Aorta (tissue), 5 donors: ENCODE measurements around the gene RASSF5. TPM values are rescaled to one million over a fixed set of nuclear protein-coding genes. Genes with fewer than 3 reads are reported as not detected.

ENCODE experiments used
- ATAC-seq: fragments of 200-7000 bp; cut with Tn5 transposase; one replicate; pipeline ENCODE4 v1.9.1; 2022; ENCODE audit warnings: moderate library complexity; ENCODE audit not compliant: low FRiP score
- DNase-seq, 2 donors: peaks; one replicate each; pipeline ENCODE4 v3.0.0-alpha.2; 2020
- H3K27ac ChIP-seq, 2 donors: one replicate each; pipeline ENCODE4 v1.5.1; 2013; ENCODE audit warnings: low read length in 2 of 2, mild to moderate bottlenecking in 2 of 2, moderate library complexity in 2 of 2, control low read depth in 1 of 2, inconsistent platforms in 1 of 2, low read depth in 1 of 2
- H3K27me3 ChIP-seq, 2 donors: one replicate each; pipeline ENCODE4 v1.6.1; 2013; ENCODE audit warnings: control low read depth in 1 of 2, low read length in 1 of 2, mild to moderate bottlenecking in 1 of 2, moderate library complexity in 1 of 2; ENCODE audit not compliant: insufficient read depth in 2 of 2, control insufficient read depth in 1 of 2
- H3K36me3 ChIP-seq, 2 donors: one replicate each; pipeline ENCODE4 v1.6.1; 2013; ENCODE audit warnings: control low read depth in 1 of 2, low read length in 1 of 2, mild to moderate bottlenecking in 1 of 2; ENCODE audit not compliant: insufficient read depth in 2 of 2, control insufficient read depth in 1 of 2
- H3K4me1 ChIP-seq, 2 donors: one replicate each; pipeline ENCODE4 v1.6.1; 2013; ENCODE audit warnings: low read length in 2 of 2, control low read depth in 1 of 2, mild to moderate bottlenecking in 1 of 2, moderate library complexity in 1 of 2; ENCODE audit not compliant: insufficient read depth in 2 of 2, control insufficient read depth in 1 of 2
- H3K4me3 ChIP-seq, 2 donors: one replicate each; pipeline ENCODE4 v1.5.1; 2013; ENCODE audit warnings: low read length in 2 of 2, control low read depth in 1 of 2, mild to moderate bottlenecking in 1 of 2
- H3K9me3 ChIP-seq: one replicate; pipeline ENCODE4 v1.6.1; 2013; ENCODE audit warnings: mild to moderate bottlenecking, low read length; ENCODE audit not compliant: control insufficient read depth
- WGBS, 2 donors: extraction: QIAGEN DNeasy Blood & Tissue Kit; methylation state at CpG; one replicate each; pipeline ENCODE4 v1.1.7; 2013; 5-methylcytosine and 5-hydroxymethylcytosine counted together
- intact Hi-C, 2 donors: fragments of 100-400 bp; cut with DNase I; formaldehyde crosslinking; loops; one replicate each; pipeline versions ENCODE4 v1.14.2 to v1.15.0; 2022
- polyA plus RNA-seq, 2 donors: library from polyadenylated mRNA; stranded (reverse); fragments of 200-250 nt; gene quantifications; one replicate each; pipeline ENCODE4 v1.2.3, GENCODE V29; 2013
- total RNA-seq, 2 donors: library from RNA; stranded (reverse); fragmentation: NEBNext Ultra II Directional; extraction: Animal tissue kit (Norgen Biotek cat#: 25700); gene quantifications; one replicate each; pipeline ENCODE4 v1.2.1, GENCODE V29; 2021
- donor health status: healthy with polysubstance abuse.
- donor health status: Bipolar disorder and iron deficiency.
- donor health status: DM: no; HTN: no; CAD: no.
- donor health status: DM: no; HTN: no; CAD: no.
- donor health status: DM: yes; HTN: yes; CAD: no.

Gene RASSF5
- total and polyA plus RNA-seq, 4 donors = 2.1 to 18.2 (median 9.9) TPM

DNA sequence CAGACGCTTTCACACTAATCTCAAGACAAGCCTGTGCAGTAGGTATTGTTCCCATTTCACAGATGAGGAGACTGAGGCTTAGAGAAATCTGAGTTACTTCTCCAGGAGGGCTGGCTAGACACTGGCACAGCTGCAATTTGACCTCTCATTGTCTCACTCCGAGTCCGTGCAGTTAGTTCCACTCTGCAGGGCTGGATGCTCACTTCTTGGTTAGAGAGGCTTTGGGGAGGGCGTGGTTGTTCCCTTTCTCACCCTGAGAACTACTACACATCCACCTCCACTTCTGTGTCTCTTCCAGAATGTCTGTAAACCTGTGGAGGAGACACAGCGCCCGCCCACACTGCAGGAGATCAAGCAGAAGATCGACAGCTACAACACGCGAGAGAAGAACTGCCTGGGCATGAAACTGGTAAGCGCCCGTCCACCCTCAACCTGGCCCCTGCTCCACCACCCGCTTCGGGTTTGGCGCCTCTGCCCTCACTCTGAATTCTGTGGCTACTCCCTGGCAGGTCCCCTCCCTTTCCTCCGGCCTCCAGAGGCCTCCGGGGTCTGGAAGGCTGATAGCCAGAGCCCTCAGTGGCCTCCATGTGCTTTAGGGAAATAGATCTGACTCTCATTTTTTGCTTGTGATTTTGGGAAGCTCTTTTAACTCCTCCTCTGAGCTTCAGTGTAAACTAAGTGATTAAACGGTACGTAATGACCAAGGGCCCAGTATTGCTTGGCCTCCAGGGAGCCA lies 75.8 kb downstream of the RASSF5 start:
- H3K36me3 ChIP-seq = peaks cover 5% of the 10 kb centered on the region in 2 donors
- no peaks in the 10 kb centered on the region for H3K4me1 ChIP-seq
- 65 to 66% methylated on average over 18 of the region's 18 CpGs for WGBS, 2 donors
- intact Hi-C loops = loop anchor here (1.0 to 5.0 kb wide), 4 partner anchors 36 to 93 kb away; no protein-coding TSS in a partner anchor
- H3K4me3 ChIP-seq = no peak overlapping the region
- ATAC-seq (no peak), DNase-seq (no peak)
- H3K27ac ChIP-seq = no peak overlapping the region
- no peaks in the 10 kb centered on the region for H3K27me3 ChIP-seq
- no peaks in the 10 kb centered on the region for H3K9me3 ChIP-seq

DNA sequence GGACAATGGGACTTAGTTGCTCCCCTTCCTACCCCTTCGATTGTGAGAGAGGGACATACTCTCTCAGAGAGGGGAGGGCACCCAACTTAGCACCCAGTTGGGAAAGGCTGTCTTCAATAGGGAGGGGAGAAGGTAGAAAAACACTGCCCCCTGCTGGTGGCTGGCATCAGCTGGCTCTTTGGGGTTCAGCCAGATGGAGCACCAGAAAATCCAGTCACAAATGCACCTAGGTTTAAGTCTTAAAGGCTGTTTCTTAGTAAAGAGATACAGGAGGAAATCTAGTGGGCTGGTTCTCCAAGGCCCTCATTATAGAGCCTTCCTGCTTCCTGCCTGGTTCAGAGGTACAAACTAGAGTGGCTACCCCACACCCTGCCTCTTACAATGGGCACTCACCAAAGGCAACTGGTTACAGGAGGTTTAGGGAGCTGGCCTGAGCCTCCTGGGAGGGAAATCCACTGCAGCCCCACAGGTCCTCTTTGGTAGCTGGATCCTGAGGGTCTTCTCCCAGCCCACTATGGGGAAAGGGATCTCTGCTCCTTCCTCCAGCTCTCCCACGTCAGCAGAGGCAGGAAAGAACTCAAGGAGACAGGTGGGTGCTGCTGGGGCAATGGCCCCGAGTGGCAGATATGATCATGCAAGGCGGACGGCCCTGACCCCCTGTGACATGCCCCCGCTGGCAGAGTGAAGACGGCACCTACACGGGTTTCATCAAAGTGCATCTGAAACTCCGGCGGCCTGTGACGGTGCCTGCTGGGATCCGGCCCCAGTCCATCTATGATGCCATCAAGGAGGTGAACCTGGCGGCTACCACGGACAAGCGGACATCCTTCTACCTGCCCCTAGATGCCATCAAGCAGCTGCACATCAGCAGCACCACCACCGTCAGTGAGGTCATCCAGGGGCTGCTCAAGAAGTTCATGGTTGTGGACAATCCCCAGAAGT lies 76.6 kb downstream of the RASSF5 start:
- Histone ChIP-seq H3K4me1 (no peaks in the 10 kb centered on the region), H3K4me3 (no peak overlapping the region), H3K27ac (no peak overlapping the region), H3K36me3 (peaks cover 5% of the 10 kb centered on the region in 2 donors), H3K9me3 (no peaks in the 10 kb centered on the region), H3K27me3 (no peaks in the 10 kb centered on the region)
- intact Hi-C loops = loop anchor here (1.0 to 5.0 kb wide), 4 partner anchors 37 to 94 kb away; no protein-coding TSS in a partner anchor
- 82 to 83% methylated on average over 16 of the region's 16 CpGs for WGBS, 2 donors
- peak; percentile 74 for ATAC-seq
- DNase-seq = peak; percentile 79 to 90

DNA sequence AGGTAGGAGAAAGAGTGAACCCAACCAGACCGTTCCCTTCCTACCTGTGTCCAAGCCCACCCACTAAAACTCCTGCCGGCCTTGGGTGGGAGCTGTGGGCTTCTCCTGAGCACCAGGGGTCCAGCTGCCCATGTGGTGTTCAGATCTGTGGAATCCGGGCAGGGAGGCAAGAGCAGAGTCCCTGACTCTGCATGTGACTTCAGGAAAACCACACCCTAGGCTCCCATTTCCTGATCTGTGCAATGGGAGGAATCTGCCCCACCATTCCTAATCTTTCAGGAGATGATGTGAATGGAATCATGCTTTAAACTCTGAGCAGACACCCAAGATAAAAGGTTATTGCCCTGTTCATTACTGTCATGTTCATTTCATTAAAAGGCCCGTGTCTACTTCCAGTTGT lies 77.4 kb downstream of the RASSF5 start:
- Histone ChIP-seq H3K4me1 (no peaks in the 10 kb centered on the region), H3K27ac (no peak overlapping the region), H3K36me3 (peaks cover 5 to 7% of the 10 kb centered on the region in 2 donors), H3K9me3 (no peaks in the 10 kb centered on the region), H3K27me3 (no peaks in the 10 kb centered on the region), H3K4me3 (no peak overlapping the region)
- 80 to 83% methylated on average over 4 of the region's 4 CpGs for WGBS, 2 donors
- DNase-seq = no peak
- ATAC-seq = no peak
- intact Hi-C loops = loop anchor here in 1 of 2 donors (5.0 kb wide), 1 partner anchor 37 kb away; no protein-coding TSS in a partner anchor

DNA sequence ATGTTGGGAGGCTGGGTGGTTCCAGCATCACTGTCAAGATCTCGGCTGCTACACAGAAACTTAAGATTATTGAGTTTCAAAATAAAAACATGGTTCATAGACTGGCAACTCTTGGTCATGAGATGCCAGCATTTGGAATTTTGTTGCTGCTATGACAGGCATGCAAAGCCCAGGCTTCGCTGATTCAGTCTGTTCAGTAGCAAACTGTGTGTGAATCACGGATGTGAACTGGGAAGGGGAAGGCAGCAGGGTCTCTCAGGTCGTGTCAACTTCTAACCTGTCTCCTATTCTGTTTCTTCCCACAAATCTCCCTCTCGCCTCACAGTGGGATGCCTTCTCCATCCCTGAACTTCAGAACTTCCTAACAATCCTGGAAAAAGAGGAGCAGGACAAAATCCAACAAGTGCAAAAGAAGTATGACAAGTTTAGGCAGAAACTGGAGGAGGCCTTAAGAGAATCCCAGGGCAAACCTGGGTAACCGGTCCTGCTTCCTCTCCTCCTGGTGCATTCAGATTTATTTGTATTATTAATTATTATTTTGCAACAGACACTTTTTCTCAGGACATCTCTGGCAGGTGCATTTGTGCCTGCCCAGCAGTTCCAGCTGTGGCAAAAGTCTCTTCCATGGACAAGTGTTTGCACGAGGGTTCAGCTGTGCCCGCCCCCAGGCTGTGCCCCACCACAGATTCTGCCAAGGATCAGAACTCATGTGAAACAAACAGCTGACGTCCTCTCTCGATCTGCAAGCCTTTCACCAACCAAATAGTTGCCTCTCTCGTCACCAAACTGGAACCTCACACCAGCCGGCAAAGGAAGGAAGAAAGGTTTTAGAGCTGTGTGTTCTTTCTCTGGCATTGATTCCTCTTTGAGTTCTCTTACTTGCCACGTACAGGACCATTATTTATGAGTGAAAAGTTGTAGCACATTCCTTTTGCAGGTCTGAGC lies 79.4 kb downstream of the RASSF5 start:
- Histone ChIP-seq H3K4me3 (no peak overlapping the region), H3K27me3 (no peaks in the 10 kb centered on the region), H3K36me3 (peaks cover 8% of the 10 kb centered on the region in 2 donors), H3K9me3 (no peaks in the 10 kb centered on the region), H3K4me1 (no peaks in the 10 kb centered on the region), H3K27ac (no peak overlapping the region)
- intact Hi-C loops = no loop called here
- DNase-seq (no peak), ATAC-seq (no peak)
- WGBS, 2 donors = 69 to 72% methylated on average over 13 of the region's 13 CpGs

DNA sequence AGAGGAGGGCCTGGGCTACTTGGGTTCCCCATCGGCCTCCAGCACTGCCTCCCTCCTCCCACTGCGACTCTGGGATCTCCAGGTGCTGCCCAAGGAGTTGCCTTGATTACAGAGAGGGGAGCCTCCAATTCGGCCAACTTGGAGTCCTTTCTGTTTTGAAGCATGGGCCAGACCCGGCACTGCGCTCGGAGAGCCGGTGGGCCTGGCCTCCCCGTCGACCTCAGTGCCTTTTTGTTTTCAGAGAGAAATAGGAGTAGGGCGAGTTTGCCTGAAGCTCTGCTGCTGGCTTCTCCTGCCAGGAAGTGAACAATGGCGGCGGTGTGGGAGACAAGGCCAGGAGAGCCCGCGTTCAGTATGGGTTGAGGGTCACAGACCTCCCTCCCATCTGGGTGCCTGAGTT lies 80.6 kb downstream of the RASSF5 start:
- Histone ChIP-seq H3K27ac (no peak overlapping the region), H3K27me3 (no peaks in the 10 kb centered on the region), H3K9me3 (no peaks in the 10 kb centered on the region), H3K4me1 (no peaks in the 10 kb centered on the region), H3K36me3 (peaks cover 8 to 11% of the 10 kb centered on the region in 2 donors), H3K4me3 (no peak overlapping the region)
- intact Hi-C loops = no loop called here
- ATAC-seq (no peak), DNase-seq (no peak)
- WGBS, 2 donors = 85 to 86% methylated on average over 14 of the region's 14 CpGs

DNA sequence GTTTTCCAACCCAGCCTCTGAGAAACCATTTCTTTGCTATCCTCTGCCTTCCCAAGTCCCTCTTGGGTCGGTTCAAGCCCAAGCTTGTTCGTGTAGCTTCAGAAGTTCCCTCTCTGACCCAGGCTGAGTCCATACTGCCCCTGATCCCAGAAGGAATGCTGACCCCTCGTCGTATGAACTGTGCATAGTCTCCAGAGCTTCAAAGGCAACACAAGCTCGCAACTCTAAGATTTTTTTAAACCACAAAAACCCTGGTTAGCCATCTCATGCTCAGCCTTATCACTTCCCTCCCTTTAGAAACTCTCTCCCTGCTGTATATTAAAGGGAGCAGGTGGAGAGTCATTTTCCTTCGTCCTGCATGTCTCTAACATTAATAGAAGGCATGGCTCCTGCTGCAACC lies 81.2 kb downstream of the RASSF5 start:
- H3K27ac ChIP-seq = no peak overlapping the region
- no peaks in the 10 kb centered on the region for H3K4me1 ChIP-seq
- intact Hi-C loops = no loop called here
- ATAC-seq (no peak), DNase-seq (no peak)
- 79 to 83% methylated on average over 6 of the region's 6 CpGs for WGBS, 2 donors
- no peaks in the 10 kb centered on the region for H3K27me3 ChIP-seq
- H3K4me3 ChIP-seq = no peak overlapping the region
- peaks cover 8 to 12% of the 10 kb centered on the region in 2 donors for H3K36me3 ChIP-seq
- H3K9me3 ChIP-seq = no peaks in the 10 kb centered on the region

DNA sequence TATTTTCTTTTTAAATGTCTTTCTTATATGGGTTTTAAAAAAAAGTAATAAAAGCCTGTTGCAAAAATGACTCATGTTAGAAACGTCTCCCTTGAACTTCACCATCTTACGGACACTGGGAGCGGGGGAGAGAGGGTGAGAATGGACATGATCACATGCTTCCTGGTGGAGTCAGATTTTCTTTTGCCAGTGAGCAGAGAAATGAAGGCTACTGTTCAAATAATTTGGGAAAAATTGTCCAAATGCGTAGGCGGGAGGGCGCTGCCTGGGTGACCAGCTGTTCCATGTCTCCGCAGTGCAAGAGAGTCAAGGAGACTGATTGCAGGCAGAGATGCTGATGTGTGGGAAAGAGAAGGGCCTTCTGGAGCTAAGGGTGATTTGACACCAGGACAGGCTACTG lies 81.9 kb downstream of the RASSF5 start:
- WGBS, 2 donors = 77 to 80% methylated on average over 7 of the region's 7 CpGs
- H3K4me1 ChIP-seq = no peaks in the 10 kb centered on the region
- H3K27me3 ChIP-seq = no peaks in the 10 kb centered on the region
- intact Hi-C loops = no loop called here
- H3K9me3 ChIP-seq = no peaks in the 10 kb centered on the region
- H3K4me3 ChIP-seq = no peak overlapping the region
- no peak for ATAC-seq
- H3K36me3 ChIP-seq = peaks cover 8 to 14% of the 10 kb centered on the region in 2 donors
- DNase-seq = no peak
- no peak overlapping the region for H3K27ac ChIP-seq
